SU-DHL-6 (cell line): ENCODE data around the gene GRIN2A.

ENCODE experiments used
- CTCF ChIP-seq: fragments of 200-600 bp; sonication (generic); IDR thresholded peaks from one replicate; pipeline ENCODE4 v1.5.1; 2017; ENCODE audit warnings: antibody characterized with exemption, mild to moderate bottlenecking, low read length, moderate library complexity; ENCODE audit not compliant: insufficient read depth, poor library complexity, severe bottlenecking
- EZH2phosphoT487 ChIP-seq: fragments of 200-600 bp; sonication (generic), shearing (Covaris generic); conservative IDR thresholded peaks from 2 replicates; pipeline ENCODE4 v1.6.1; 2018; ENCODE audit warnings: mild to moderate bottlenecking, antibody characterized with exemption, low read length, moderate library complexity, mixed read lengths

GRCh38 chr16:10154389-10154788, 27.8 kb downstream of the GRIN2A start:
- TF ChIP-seq CTCF (no peak), EZH2phosphoT487 (no peak)
